NCI-H82 (cell line): ENCODE results near the gene SMYD2.

Experiments used
- DNase-seq: peaks from one replicate; lab custom pipeline; 2025; lab: John Stamatoyannopoulos, UW

SMYD2 gene, protein sequence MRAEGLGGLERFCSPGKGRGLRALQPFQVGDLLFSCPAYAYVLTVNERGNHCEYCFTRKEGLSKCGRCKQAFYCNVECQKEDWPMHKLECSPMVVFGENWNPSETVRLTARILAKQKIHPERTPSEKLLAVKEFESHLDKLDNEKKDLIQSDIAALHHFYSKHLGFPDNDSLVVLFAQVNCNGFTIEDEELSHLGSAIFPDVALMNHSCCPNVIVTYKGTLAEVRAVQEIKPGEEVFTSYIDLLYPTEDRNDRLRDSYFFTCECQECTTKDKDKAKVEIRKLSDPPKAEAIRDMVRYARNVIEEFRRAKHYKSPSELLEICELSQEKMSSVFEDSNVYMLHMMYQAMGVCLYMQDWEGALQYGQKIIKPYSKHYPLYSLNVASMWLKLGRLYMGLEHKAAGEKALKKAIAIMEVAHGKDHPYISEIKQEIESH

DNA sequence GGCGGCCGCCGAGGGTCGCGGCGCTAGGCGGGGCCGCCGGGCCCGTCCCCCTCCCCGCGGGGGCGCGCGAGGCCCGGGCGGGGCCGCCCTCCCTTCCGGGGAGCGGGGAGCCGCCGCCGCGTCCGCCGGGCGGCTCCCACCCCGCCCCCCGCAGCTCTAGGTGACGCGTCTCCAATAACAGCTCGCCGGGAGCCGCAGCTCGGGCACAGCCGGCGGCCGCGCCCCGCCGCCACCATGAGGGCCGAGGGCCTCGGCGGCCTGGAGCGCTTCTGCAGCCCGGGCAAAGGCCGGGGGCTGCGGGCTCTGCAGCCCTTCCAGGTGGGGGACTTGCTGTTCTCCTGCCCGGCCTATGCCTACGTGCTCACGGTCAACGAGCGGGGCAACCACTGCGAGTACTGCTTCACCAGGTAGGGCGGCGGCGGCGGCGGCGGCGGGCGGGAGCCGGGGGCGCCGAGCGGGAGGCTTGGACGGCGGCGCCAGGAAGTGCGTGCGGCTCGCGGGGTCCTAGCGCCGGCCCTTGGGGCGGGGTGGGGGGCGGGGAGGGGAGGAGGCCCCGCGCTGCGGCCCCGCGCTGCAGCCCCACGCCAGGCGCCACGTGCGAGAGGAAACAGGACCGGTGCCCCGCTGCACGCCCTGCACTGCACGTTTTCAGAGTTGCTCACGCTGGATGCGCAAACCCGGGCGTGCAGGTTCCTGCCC is at the start of gene SMYD2:
SMYD2 (plus strand) TSS at position 139 of the 699 bp plus-strand sequence; CDS start at position 235, 96 bp downstream.
- DNase-seq = peak; percentile 89

DNA sequence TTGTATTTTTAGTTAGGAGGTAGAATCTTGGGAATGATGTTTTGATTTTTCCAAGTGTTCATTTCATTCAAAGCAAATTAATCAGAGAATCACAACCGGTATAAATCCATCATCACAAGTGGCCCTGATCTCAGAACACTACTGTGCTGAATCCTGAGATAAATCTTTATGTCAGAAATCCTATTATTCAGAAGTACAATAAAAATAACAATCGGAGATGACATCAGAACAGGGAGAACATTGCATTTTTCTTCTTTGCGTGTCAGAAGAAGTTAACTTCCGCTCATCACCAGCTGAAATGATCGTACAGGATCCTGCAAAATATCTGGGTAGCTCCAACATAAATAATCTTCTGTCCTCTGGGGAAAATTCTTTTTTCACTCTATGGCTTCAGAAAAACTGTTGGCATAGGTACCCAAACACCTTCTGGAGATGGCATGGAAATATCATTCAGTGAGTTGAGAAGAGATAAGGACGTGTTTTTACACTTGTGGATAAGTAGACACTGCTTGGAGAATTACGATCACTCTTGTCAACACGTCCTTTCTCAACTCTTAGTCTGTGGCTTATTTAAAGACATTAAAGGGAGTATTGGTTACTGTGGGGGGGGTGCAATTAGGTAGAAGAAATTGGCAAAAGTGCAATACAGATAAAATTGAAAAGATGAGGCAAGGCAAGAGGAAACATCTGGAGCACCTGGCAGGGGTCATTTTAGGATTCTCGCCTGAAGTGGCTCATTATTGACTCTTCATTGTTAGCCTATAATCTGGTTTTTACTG is 46.9 kb upstream of the SMYD2 start:
- DNase-seq = no peak

GRCh38 chr1:214234635-214235025 is 46.3 kb upstream of the SMYD2 start:
- no peak for DNase-seq

GRCh38 chr1:214236477-214236876 is 44.5 kb upstream of the SMYD2 start:
- no peak for DNase-seq

GRCh38 chr1:214241060-214241459 is 39.9 kb upstream of the SMYD2 start:
- DNase-seq = no peak

GRCh38 chr1:214244252-214244651 is 36.7 kb upstream of the SMYD2 start:
- no peak for DNase-seq

DNA sequence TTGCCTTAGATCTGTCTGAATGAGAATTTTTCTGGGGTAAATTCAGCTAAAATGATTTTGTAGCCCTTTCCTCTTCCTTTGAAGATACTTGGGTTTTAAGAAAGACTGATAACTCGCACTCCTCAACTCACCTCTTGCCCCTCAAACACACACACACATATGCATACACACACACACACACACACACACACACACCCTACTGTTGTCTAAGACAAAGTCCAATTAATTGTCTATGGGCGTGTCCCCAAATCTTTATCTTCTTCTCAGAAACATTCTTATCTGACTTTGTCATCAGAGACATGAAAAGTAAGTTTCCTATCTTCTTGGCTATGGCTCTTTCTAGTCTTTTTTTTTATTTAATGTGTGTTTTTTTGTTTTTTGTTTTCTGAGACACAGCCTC is 36.1 kb upstream of the SMYD2 start:
- DNase-seq = no peak

- DNase-seq = peak; percentile 64
Measured at GRCh38 chr1:214247501-214248041, 33.4 kb upstream of the SMYD2 start.

GRCh38 chr1:214248311-214249085 is 32.5 kb upstream of the SMYD2 start:
- no peak for DNase-seq

DNA sequence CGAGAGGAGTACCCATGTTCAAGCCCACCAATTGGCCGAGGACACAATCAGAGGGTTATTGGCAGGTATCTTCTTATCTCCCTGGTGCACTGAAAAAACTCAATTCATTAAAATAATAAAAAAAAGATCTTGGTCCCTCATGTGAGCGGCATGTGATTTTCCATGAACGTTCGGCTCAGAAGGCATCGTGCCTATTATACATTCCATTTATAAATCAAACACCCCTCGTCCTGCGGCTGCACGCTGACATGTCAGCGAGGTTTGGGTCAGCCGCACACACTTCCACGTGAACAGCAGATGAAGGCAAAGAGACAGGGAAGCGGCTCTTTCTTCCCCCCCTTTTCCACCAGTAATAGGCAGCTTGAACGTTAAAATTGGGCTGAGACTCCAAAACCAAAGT is 31.3 kb upstream of the SMYD2 start:
- no peak for DNase-seq

GRCh38 chr1:214251354-214251753 is 29.6 kb upstream of the SMYD2 start:
- DNase-seq = no peak

DNA sequence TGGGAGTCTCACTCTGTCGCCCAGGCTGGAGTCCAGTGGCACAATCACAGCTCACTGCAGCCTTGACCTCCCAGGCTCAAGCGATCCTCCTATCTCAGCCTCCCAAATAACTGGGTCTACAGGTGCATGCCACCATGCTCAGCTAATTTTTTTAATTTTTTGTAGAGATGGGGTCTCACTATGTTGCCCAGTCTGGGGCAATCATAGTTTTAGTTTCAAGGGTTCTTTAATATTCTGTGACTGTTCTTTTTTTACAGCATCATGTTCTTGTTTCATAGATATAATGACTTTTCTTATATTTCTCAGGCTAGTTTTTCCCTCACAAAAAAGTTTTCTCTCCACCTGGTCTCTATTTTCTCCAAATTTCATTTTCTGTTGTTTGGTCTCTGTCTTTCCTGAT is 25.4 kb upstream of the SMYD2 start:
- DNase-seq = no peak

GRCh38 chr1:214259353-214259977 is 21.5 kb upstream of the SMYD2 start:
- DNase-seq = no peak

DNA sequence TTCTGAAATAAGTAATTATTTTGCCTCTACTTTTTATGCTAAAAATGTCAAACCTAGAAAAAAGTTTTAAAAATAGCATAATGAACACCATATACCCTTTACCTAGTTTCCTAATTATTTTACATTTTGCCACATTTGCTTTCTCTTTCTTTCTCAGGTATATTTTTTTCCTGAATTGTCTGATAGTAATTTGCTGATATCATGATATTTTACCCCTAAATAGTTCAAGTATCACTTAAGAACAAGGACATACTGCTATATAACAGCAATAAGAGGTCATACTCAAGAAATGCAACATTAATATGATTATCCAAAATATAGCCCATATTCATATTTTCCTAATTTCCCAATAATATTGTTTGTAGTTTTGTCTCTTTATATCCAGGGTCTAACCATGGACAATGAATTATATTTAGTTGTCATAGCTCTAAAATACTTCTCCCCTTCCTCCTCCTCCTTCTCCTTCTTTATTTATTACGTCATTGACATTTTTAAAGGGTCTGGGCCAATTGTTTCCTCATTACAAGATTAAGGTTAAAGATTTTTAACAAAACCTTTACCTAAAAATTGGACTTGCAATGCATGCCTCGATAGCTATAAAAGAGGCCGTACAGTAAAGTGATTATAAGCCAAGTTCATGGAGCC is 20.3 kb upstream of the SMYD2 start:
- DNase-seq = no peak

DNA sequence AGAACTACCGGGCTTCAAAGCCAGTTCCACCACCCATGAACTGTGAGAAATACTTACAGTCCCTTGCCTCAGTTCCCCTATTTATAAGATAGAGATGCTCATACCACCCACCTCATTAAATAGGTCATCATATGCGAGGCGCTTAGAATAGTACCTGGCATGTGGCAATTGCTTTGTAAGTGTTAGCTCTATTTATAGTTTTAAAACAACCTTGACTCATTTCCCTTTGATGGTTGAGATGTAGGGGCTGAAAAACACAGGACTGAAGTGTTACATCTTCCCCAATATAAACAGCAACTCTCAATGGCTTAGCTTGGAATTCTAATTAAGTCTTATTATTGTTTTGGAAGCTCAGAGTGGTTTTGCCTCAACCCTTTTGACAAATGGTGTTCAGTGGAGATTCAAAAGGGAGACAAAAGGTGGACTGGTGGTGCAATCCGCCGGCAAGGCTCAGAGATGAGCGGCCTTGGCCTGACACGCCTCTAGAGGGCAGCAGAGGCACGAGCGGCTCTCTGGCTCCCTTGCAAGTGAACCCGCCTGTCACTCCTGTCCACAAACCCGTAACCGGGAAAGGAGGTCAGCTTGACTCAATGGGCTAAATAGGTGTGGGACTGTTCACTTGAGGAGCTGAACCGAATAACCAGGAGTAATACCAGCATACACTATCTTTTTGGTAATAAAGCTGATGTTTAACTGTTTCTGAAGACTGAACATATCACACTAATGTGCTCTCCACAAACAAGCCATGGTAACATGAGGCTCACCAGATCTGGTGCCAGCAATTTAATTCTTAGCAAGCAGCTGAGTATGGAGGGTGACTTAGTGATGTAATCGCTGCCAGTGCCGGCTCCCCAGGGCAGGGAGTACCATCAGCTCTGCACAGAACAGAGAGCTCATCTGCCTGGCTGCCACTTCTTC is 19.5 kb upstream of the SMYD2 start:
- DNase-seq = peak; percentile 90

GRCh38 chr1:214264196-214264595 is 16.8 kb upstream of the SMYD2 start:
- DNase-seq = no peak

GRCh38 chr1:214264976-214265375 is 16.0 kb upstream of the SMYD2 start:
- DNase-seq = no peak

- no peak for DNase-seq
Measured at GRCh38 chr1:214270097-214270650, 10.8 kb upstream of the SMYD2 start.
